Keratinocyte (primary cell): ENCODE data around the gene ABAT.

Experiments
- EZH2 ChIP-seq: IDR thresholded peaks from one replicate; pipeline ENCODE4 v1.6.1; 2012; ENCODE audit warnings: inconsistent platforms, mild to moderate bottlenecking, low read length, moderate library complexity
- TF ChIP-seq, protein P1 (sequence below), 3 experiments: IDR thresholded peaks in 1 of 3; conservative IDR thresholded peaks in 1 of 3; optimal IDR thresholded peaks in 1 of 3; 2 replicates in 2 of 3; 3 replicates in 1 of 3; pipeline versions ENCODE3 to v1.5.1; 2011; ENCODE audit warnings: low read length in 3 of 3, mild to moderate bottlenecking in 3 of 3, moderate library complexity in 2 of 3, control low read depth in 1 of 3, inconsistent platforms in 1 of 3; ENCODE audit not compliant: insufficient read depth in 2 of 3; ENCODE audit errors: extremely low read depth in 1 of 3

DNA sequence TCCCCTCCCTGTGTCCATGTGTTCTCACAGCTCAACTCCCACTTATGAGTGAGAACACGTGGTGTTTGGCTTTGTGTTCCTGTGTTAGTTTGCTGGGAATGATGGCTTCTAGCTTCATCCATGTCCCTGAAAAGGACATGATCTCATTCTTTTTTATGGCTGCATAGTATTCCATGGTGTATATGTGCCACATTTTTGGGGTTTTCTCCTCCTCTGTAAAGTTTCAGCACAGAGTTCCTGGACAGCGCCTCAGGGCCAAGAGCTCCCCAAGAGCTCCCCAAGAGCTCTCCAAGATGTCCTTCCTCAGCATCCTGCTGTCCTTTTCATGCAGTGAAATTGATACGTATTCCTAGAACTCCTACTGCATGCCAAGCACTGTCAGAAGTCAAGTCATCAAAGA is 6.9 kb upstream of the ABAT start:
- TF ChIP-seq, protein P1, sequence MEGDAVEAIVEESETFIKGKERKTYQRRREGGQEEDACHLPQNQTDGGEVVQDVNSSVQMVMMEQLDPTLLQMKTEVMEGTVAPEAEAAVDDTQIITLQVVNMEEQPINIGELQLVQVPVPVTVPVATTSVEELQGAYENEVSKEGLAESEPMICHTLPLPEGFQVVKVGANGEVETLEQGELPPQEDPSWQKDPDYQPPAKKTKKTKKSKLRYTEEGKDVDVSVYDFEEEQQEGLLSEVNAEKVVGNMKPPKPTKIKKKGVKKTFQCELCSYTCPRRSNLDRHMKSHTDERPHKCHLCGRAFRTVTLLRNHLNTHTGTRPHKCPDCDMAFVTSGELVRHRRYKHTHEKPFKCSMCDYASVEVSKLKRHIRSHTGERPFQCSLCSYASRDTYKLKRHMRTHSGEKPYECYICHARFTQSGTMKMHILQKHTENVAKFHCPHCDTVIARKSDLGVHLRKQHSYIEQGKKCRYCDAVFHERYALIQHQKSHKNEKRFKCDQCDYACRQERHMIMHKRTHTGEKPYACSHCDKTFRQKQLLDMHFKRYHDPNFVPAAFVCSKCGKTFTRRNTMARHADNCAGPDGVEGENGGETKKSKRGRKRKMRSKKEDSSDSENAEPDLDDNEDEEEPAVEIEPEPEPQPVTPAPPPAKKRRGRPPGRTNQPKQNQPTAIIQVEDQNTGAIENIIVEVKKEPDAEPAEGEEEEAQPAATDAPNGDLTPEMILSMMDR (optimal IDR thresholded peaks at IDR 0.05 in 1 of 3, IDR thresholded peaks at IDR 0.05 in 1 of 3, conservative IDR thresholded peaks at IDR 0.05 in 1 of 3; ENCODE audit: extremely low read depth in 1 of 3, insufficient read depth in 2 of 3, low read length in 3 of 3): no peak
- no peak for TF ChIP-seq EZH2
